Mucosa of rectum (tissue), 2 donors: ENCODE results near the gene KRT14.
A peak's percentile ranks its signal among the peaks of the same experiment; 100 is the strongest.
"Not testable (repeated sequence)": the region's sequence is repeated elsewhere in the genome, so short reads cannot be mapped to it uniquely, and the experiment has no call there.

Experiments
- H3K27ac ChIP-seq, 2 donors: one replicate each; pipeline ENCODE4 v1.7.0; 2013; ENCODE audit warnings: inconsistent platforms in 2 of 2, low read depth in 2 of 2, low read length in 2 of 2
- H3K27me3 ChIP-seq, 2 donors: one replicate each; pipeline ENCODE4 v1.7.0; 2013; ENCODE audit warnings: low read length in 2 of 2; ENCODE audit not compliant: control insufficient read depth in 2 of 2, insufficient read depth in 2 of 2
- H3K36me3 ChIP-seq, 2 donors: one replicate each; pipeline ENCODE4 v1.7.0; 2013; ENCODE audit warnings: low read length in 2 of 2; ENCODE audit not compliant: control insufficient read depth in 2 of 2, insufficient read depth in 2 of 2
- H3K4me1 ChIP-seq, 2 donors: one replicate each; pipeline ENCODE4 v1.7.0; 2013; ENCODE audit warnings: low read length in 2 of 2, mild to moderate bottlenecking in 1 of 2; ENCODE audit not compliant: control insufficient read depth in 2 of 2, insufficient read depth in 2 of 2
- H3K4me3 ChIP-seq, 2 donors: one replicate each; pipeline ENCODE4 v1.7.0; 2013; ENCODE audit warnings: low read length in 2 of 2
- H3K9ac ChIP-seq, 2 donors: one replicate each; pipeline ENCODE4 v1.7.0; 2013; ENCODE audit warnings: low read length in 2 of 2, low read depth in 1 of 2, mild to moderate bottlenecking in 1 of 2
- H3K9me3 ChIP-seq, 2 donors: one replicate each; pipeline ENCODE4 v1.7.0; 2013; ENCODE audit warnings: low read length in 2 of 2; ENCODE audit not compliant: control insufficient read depth in 2 of 2
- donor health status: healthy.
- donor health status: Normal muscosa, but diverticular disease.

KRT14 gene

GRCh38 chr17:41545829-41546410, 40.8 kb downstream of the KRT14 start:
- Histone ChIP-seq H3K9ac (no peak overlapping the region), H3K4me1 (peaks cover 31 to 47% of the 10 kb centered on the region in 2 donors), H3K9me3 (no peaks in the 10 kb centered on the region), H3K27me3 (no peaks in the 10 kb centered on the region), H3K36me3 (no peaks in the 10 kb centered on the region), H3K4me3 (no peak overlapping the region), H3K27ac (no peak overlapping the region)

- peaks cover 26 to 40% of the 10 kb centered on the region in 2 donors for H3K4me1 ChIP-seq
- no peaks in the 10 kb centered on the region for H3K36me3 ChIP-seq
- H3K4me3 ChIP-seq = no peak overlapping the region
- no peaks in the 10 kb centered on the region for H3K9me3 ChIP-seq
- peak overlapping the region; percentile 76 to 81 for H3K27ac ChIP-seq
- H3K27me3 ChIP-seq = no peaks in the 10 kb centered on the region
- H3K9ac ChIP-seq = peak overlapping the region in 1 of 2 donors; percentile 14
These were observed 41.8 kb downstream of the KRT14 start for GRCh38 chr17:41544935-41545334.

- peak overlapping the region in 1 of 2 donors; percentile 13 for H3K4me3 ChIP-seq
- H3K27ac ChIP-seq = peak overlapping the region; percentile 76 to 81
- no peaks in the 10 kb centered on the region for H3K27me3 ChIP-seq
- H3K4me1 ChIP-seq = peaks cover 25 to 37% of the 10 kb centered on the region in 2 donors
- no peaks in the 10 kb centered on the region for H3K9me3 ChIP-seq
- H3K36me3 ChIP-seq = no peaks in the 10 kb centered on the region
- peak overlapping the region; percentile 14 to 24 for H3K9ac ChIP-seq
These were observed 42.2 kb downstream of the KRT14 start for GRCh38 chr17:41544491-41544892.

GRCh38 chr17:41542786-41543185, 43.9 kb downstream of the KRT14 start:
- not testable (repeated sequence) for H3K9ac ChIP-seq, H3K27me3 ChIP-seq, H3K36me3 ChIP-seq, H3K9me3 ChIP-seq, H3K4me3 ChIP-seq
- Histone ChIP-seq H3K27ac (peak overlapping the region in 1 of 2 donors; percentile 13), H3K4me1 (peaks cover 8 to 22% of the 10 kb centered on the region in 2 donors)

- no peaks in the 10 kb centered on the region for H3K9me3 ChIP-seq
- H3K36me3 ChIP-seq = no peaks in the 10 kb centered on the region
- H3K4me3 ChIP-seq = no peak overlapping the region
- peak overlapping the region; percentile 13 to 39 for H3K27ac ChIP-seq
- no peak overlapping the region for H3K9ac ChIP-seq
- peaks cover 8 to 18% of the 10 kb centered on the region in 2 donors for H3K4me1 ChIP-seq
- H3K27me3 ChIP-seq = no peaks in the 10 kb centered on the region
These were observed 44.3 kb downstream of the KRT14 start for GRCh38 chr17:41542357-41542756.

- Histone ChIP-seq H3K27ac (no peak overlapping the region), H3K27me3 (no peaks in the 10 kb centered on the region), H3K4me1 (peaks cover 11 to 19% of the 10 kb centered on the region in 2 donors), H3K9me3 (no peaks in the 10 kb centered on the region), H3K36me3 (no peaks in the 10 kb centered on the region), H3K9ac (no peak overlapping the region), H3K4me3 (no peak overlapping the region)
These were observed 45.6 kb downstream of the KRT14 start for GRCh38 chr17:41540921-41541625.

- H3K27ac ChIP-seq = no peak overlapping the region
- no peak overlapping the region for H3K9ac ChIP-seq
- peaks cover 15 to 22% of the 10 kb centered on the region in 2 donors for H3K4me1 ChIP-seq
- H3K36me3 ChIP-seq = no peaks in the 10 kb centered on the region
- no peaks in the 10 kb centered on the region for H3K9me3 ChIP-seq
- no peak overlapping the region for H3K4me3 ChIP-seq
- H3K27me3 ChIP-seq = no peaks in the 10 kb centered on the region
These were observed 46.6 kb downstream of the KRT14 start for GRCh38 chr17:41539979-41540701.

GRCh38 chr17:41539071-41539492, 47.6 kb downstream of the KRT14 start:
- Histone ChIP-seq H3K27ac (no peak overlapping the region), H3K9ac (no peak overlapping the region), H3K36me3 (no peaks in the 10 kb centered on the region), H3K4me3 (no peak overlapping the region), H3K4me1 (peaks cover 7 to 12% of the 10 kb centered on the region in 2 donors), H3K27me3 (no peaks in the 10 kb centered on the region), H3K9me3 (no peaks in the 10 kb centered on the region)

- peaks cover 7 to 12% of the 10 kb centered on the region in 2 donors for H3K4me1 ChIP-seq
- H3K27ac ChIP-seq = no peak overlapping the region
- H3K27me3 ChIP-seq = no peaks in the 10 kb centered on the region
These were observed 48.1 kb downstream of the KRT14 start for GRCh38 chr17:41538565-41538991.

GRCh38 chr17:41537990-41538389, 48.7 kb downstream of the KRT14 start:
- H3K27me3 ChIP-seq = no peaks in the 10 kb centered on the region

More at GRCh38 chr17:41538565-41538991, 48.1 kb downstream of the KRT14 start:
- Histone ChIP-seq H3K9ac (no peak overlapping the region), H3K36me3 (no peaks in the 10 kb centered on the region), H3K9me3 (no peaks in the 10 kb centered on the region), H3K4me3 (no peak overlapping the region)

More at GRCh38 chr17:41537990-41538389, 48.7 kb downstream of the KRT14 start:
- no peak overlapping the region for H3K4me3 ChIP-seq
- peaks cover 7 to 10% of the 10 kb centered on the region in 2 donors for H3K4me1 ChIP-seq
- H3K27ac ChIP-seq = no peak overlapping the region
- no peak overlapping the region for H3K9ac ChIP-seq
- no peaks in the 10 kb centered on the region for H3K36me3 ChIP-seq
- no peaks in the 10 kb centered on the region for H3K9me3 ChIP-seq
